Fibroblast of lung (primary cell): ENCODE measurements around the gene CEACAM7. TPM values are rescaled to one million over a fixed set of nuclear protein-coding genes. Genes with fewer than 3 reads are reported as not detected.

Experiments
- DNase-seq, 2 donors: peaks; one replicate each; pipeline versions ENCODE4 v3.0.0 to v3.0.0-alpha.2; 2010; ENCODE audit warnings: low read depth in 2 of 2
- H2AFZ ChIP-seq: 2 replicates; pipeline ENCODE4 v1.5.1; 2012; ENCODE audit warnings: low read length, control low read depth, inconsistent platforms
- H3K27ac ChIP-seq: 2 replicates; pipeline ENCODE4 v1.5.1; 2011; ENCODE audit warnings: low read length, control low read depth; ENCODE audit not compliant: insufficient read depth
- H3K27me3 ChIP-seq: 2 replicates; pipeline ENCODE4 v1.5.1; 2011; ENCODE audit warnings: mild to moderate bottlenecking, low read length; ENCODE audit not compliant: control insufficient read depth, insufficient read depth
- H3K36me3 ChIP-seq: 2 replicates; pipeline ENCODE4 v1.5.1; 2011; ENCODE audit warnings: low read length; ENCODE audit not compliant: control insufficient read depth, insufficient read depth
- H3K4me1 ChIP-seq: 2 replicates; pipeline ENCODE4 v1.5.1; 2011; ENCODE audit warnings: low read length; ENCODE audit not compliant: control insufficient read depth, insufficient read depth; ENCODE audit errors: extremely low read depth
- H3K4me2 ChIP-seq: 2 replicates; pipeline ENCODE4 v1.5.1; 2011; ENCODE audit warnings: low read length, control low read depth; ENCODE audit not compliant: insufficient read depth; ENCODE audit errors: extremely low read depth
- H3K4me3 ChIP-seq, 4 experiments: fragments of 200-600 bp in 1 of 4; sonication (generic) in 1 of 4; replicated peaks in 1 of 4; 2 replicates each; pipeline ENCODE4 v1.5.1; 2011 to 2016; ENCODE audit warnings: low read length in 4 of 4, low read depth in 3 of 4, mild to moderate bottlenecking in 3 of 4, control low read depth in 2 of 4, inconsistent platforms in 1 of 4, mixed read lengths in 1 of 4; ENCODE audit not compliant: insufficient read depth in 1 of 4; ENCODE audit errors: control extremely low read depth in 1 of 4
- H3K79me2 ChIP-seq: 2 replicates; pipeline ENCODE4 v1.5.1; 2012; ENCODE audit warnings: mild to moderate bottlenecking, low read length, inconsistent platforms; ENCODE audit not compliant: control insufficient read depth, insufficient read depth
- H3K9ac ChIP-seq: 2 replicates; pipeline ENCODE4 v1.5.1; 2011; ENCODE audit warnings: mild to moderate bottlenecking, low read length, control low read depth; ENCODE audit not compliant: insufficient read depth
- H3K9me3 ChIP-seq: 2 replicates; pipeline ENCODE4 v1.5.1; 2012; ENCODE audit warnings: low read depth, low read length; ENCODE audit not compliant: control insufficient read depth, insufficient read depth
- H4K20me1 ChIP-seq: 2 replicates; pipeline ENCODE4 v1.5.1; 2011; ENCODE audit warnings: low read length; ENCODE audit not compliant: control insufficient read depth, insufficient read depth; ENCODE audit errors: extremely low read depth
- CTCF ChIP-seq, 2 donors: IDR thresholded peaks in 1 of 2; conservative IDR thresholded peaks in 1 of 2; 1 replicate in 1 of 2; 2 replicates in 1 of 2; pipeline ENCODE4 v1.5.1; 2011 to 2012; ENCODE audit warnings: low read length in 2 of 2, control low read depth in 1 of 2, inconsistent platforms in 1 of 2, low read depth in 1 of 2, mild to moderate bottlenecking in 1 of 2
- EZH2 ChIP-seq: IDR thresholded peaks from 2 replicates; pipeline ENCODE4 v1.5.1; 2012; ENCODE audit warnings: low read length, control low read depth, mild to moderate bottlenecking; ENCODE audit errors: missing control alignments
- polyA plus RNA-seq, 2 donors: library from polyadenylated mRNA; depleted of rRNA in 1 of 2; stranded (reverse) in 1 of 2; unstranded in 1 of 2; fragments of >200 nt; gene quantifications; 2 replicates each; pipeline ENCODE4 v1.2.1, GENCODE V29; 2011 to 2012; ENCODE audit warnings: missing spikeins in 1 of 2
- total RNA-seq: library from RNA; depleted of rRNA; stranded (reverse); fragments of >200 nt; gene quantifications from 2 replicates; pipeline ENCODE4 v1.2.1, GENCODE V29; 2014

CEACAM7 gene
- total and polyA plus RNA-seq, 2 donors (not counting 1 experiment from before 2014, with no cell fraction given), result not detected

GRCh38 chr19:41689993-41690800, 2.1 kb upstream of the CEACAM7 start:
- Histone ChIP-seq H3K4me2 (no peak overlapping the region), H3K36me3 (no peaks in the 10 kb centered on the region), H3K4me3 (no peak overlapping the region), H3K27ac (no peak overlapping the region), H3K27me3 (peaks cover 2% of the 10 kb centered on the region), H3K4me1 (no peaks in the 10 kb centered on the region), H2AFZ (no peak overlapping the region), H3K9me3 (no peaks in the 10 kb centered on the region), H3K79me2 (no peaks in the 10 kb centered on the region), H3K9ac (no peak overlapping the region), H4K20me1 (no peaks in the 10 kb centered on the region)
- TF ChIP-seq CTCF (conservative IDR thresholded peaks at IDR 0.05 in 1 of 2, IDR thresholded peaks at IDR 0.05 in 1 of 2; ENCODE audit: low read depth in 1 of 2, low read length in 2 of 2), result no peak
- TF ChIP-seq EZH2, result no peak
- DNase-seq, result no peak

GRCh38 chr19:41688687-41689086, 617 bp upstream of the CEACAM7 start:
- TF ChIP-seq EZH2 (no peak), CTCF (conservative IDR thresholded peaks at IDR 0.05 in 1 of 2, IDR thresholded peaks at IDR 0.05 in 1 of 2; ENCODE audit: low read depth in 1 of 2, low read length in 2 of 2) (no peak)
- Histone ChIP-seq H4K20me1 (no peaks in the 10 kb centered on the region), H3K9ac (no peak overlapping the region), H3K36me3 (no peaks in the 10 kb centered on the region), H3K27me3 (peaks cover 2% of the 10 kb centered on the region), H3K27ac (no peak overlapping the region), H2AFZ (no peak overlapping the region), H3K9me3 (no peaks in the 10 kb centered on the region), H3K4me2 (no peak overlapping the region), H3K4me3 (no peak overlapping the region), H3K79me2 (no peaks in the 10 kb centered on the region), H3K4me1 (no peaks in the 10 kb centered on the region)
- DNase-seq, result no peak

- H3K9me3 ChIP-seq, result no peaks in the 10 kb centered on the region
Measured at GRCh38 chr19:41687419-41687818, 651 bp downstream of the CEACAM7 start.

More at GRCh38 chr19:41687419-41687818, 651 bp downstream of the CEACAM7 start:
- Histone ChIP-seq H3K9ac (no peak overlapping the region), H3K4me2 (no peak overlapping the region), H3K36me3 (no peaks in the 10 kb centered on the region), H4K20me1 (no peaks in the 10 kb centered on the region), H3K27ac (no peak overlapping the region), H3K79me2 (no peaks in the 10 kb centered on the region), H3K4me3 (no peak overlapping the region), H3K4me1 (no peaks in the 10 kb centered on the region), H2AFZ (no peak overlapping the region), H3K27me3 (peaks cover 2% of the 10 kb centered on the region)
- no peak for DNase-seq
- TF ChIP-seq EZH2, result no peak
- TF ChIP-seq CTCF (conservative IDR thresholded peaks at IDR 0.05 in 1 of 2, IDR thresholded peaks at IDR 0.05 in 1 of 2; ENCODE audit: low read depth in 1 of 2, low read length in 2 of 2), result no peak
